Keratinocyte (primary cell): ENCODE measurements around the gene PSAPL1. TPM values are rescaled to one million over a fixed set of nuclear protein-coding genes. Genes with fewer than 3 reads are reported as not detected.
A peak's percentile ranks its signal among the peaks of the same experiment; 100 is the strongest.

Source experiments
- DNase-seq: peaks from one replicate; pipeline ENCODE4 v3.0.0-alpha.2; 2011; ENCODE audit warnings: low read depth, missing footprints, low spot score
- FAIRE-seq: peaks from 2 replicates; lab custom pipeline; 2011; peaks lifted over from hg19 to GRCh38; lab: Jason Lieb, UNC
- H2AFZ ChIP-seq: 2 replicates; pipeline ENCODE4 v1.6.0; 2012; ENCODE audit warnings: low read length, control low read depth, inconsistent platforms; ENCODE audit not compliant: control insufficient read depth
- H3K27ac ChIP-seq: 2 replicates; pipeline ENCODE4 v1.5.1; 2011; ENCODE audit warnings: low read length; ENCODE audit not compliant: control insufficient read depth, insufficient read depth
- H3K27me3 ChIP-seq: 3 replicates; pipeline ENCODE4 v1.6.0; 2011; ENCODE audit warnings: low read length; ENCODE audit not compliant: control insufficient read depth, insufficient read depth; ENCODE audit errors: extremely low read depth
- H3K36me3 ChIP-seq, 2 experiments: 2 replicates in 1 of 2; 3 replicates in 1 of 2; pipeline ENCODE4 v1.5.1; 2011; ENCODE audit warnings: low read length in 2 of 2, mild to moderate bottlenecking in 1 of 2; ENCODE audit not compliant: control insufficient read depth in 2 of 2, insufficient read depth in 2 of 2; ENCODE audit errors: extremely low read depth in 1 of 2
- H3K4me1 ChIP-seq: 3 replicates; pipeline ENCODE4 v1.5.1; 2011; ENCODE audit warnings: low read length; ENCODE audit not compliant: control insufficient read depth, insufficient read depth; ENCODE audit errors: extremely low read depth
- H3K4me2 ChIP-seq: 3 replicates; pipeline ENCODE4 v1.6.0; 2011; ENCODE audit warnings: low read depth, low read length; ENCODE audit not compliant: control insufficient read depth, insufficient read depth; ENCODE audit errors: extremely low read depth
- H3K4me3 ChIP-seq, 3 experiments: fragments of 200-600 bp in 1 of 3; sonication (generic) in 1 of 3; 2 replicates in 2 of 3; 3 replicates in 1 of 3; pipeline ENCODE4 v1.5.1; 2011 to 2016; ENCODE audit warnings: low read length in 3 of 3, mild to moderate bottlenecking in 3 of 3, control low read depth in 2 of 3, inconsistent platforms in 1 of 3, low read depth in 1 of 3, mixed read lengths in 1 of 3, mixed run types in 1 of 3, moderate library complexity in 1 of 3; ENCODE audit not compliant: control insufficient read depth in 2 of 3, insufficient read depth in 2 of 3; ENCODE audit errors: extremely low read depth in 1 of 3
- H3K79me2 ChIP-seq: 2 replicates; pipeline ENCODE4 v1.6.0; 2012; ENCODE audit warnings: low read length; ENCODE audit not compliant: control insufficient read depth, insufficient read depth
- H3K9ac ChIP-seq: 3 replicates; pipeline ENCODE4 v1.6.0; 2011; ENCODE audit warnings: low read length; ENCODE audit not compliant: control insufficient read depth, insufficient read depth; ENCODE audit errors: extremely low read depth
- H3K9me1 ChIP-seq: 3 replicates; pipeline ENCODE4 v1.6.0; 2011; ENCODE audit warnings: low read length; ENCODE audit not compliant: control insufficient read depth, insufficient read depth; ENCODE audit errors: extremely low read depth
- H3K9me3 ChIP-seq: 2 replicates; pipeline ENCODE4 v1.5.1; 2012; ENCODE audit warnings: low read depth, low read length; ENCODE audit not compliant: control insufficient read depth
- H4K20me1 ChIP-seq: 3 replicates; pipeline ENCODE4 v1.6.0; 2011; ENCODE audit warnings: low read length; ENCODE audit not compliant: control insufficient read depth, insufficient read depth; ENCODE audit errors: extremely low read depth
- EZH2 ChIP-seq: IDR thresholded peaks from one replicate; pipeline ENCODE4 v1.6.1; 2012; ENCODE audit warnings: inconsistent platforms, mild to moderate bottlenecking, low read length, moderate library complexity
- dilution Hi-C: fragments of 300-500 bp; cut with MboI; formaldehyde crosslinking; loops from one replicate; pipeline ENCODE4 v1.7.0; 2020; ENCODE audit warnings: low sequenced_read_pairs; ENCODE audit not compliant: extremely low pct_ligation_motif_present
- polyA plus RNA-seq, 5 experiments: library from polyadenylated mRNA; depleted of rRNA in 3 of 5; stranded (reverse) in 3 of 5; stranded (forward) in 1 of 5; unstranded in 1 of 5; fragments of >200 nt; gene quantifications; 1 replicate in 1 of 5; 2 replicates in 3 of 5; 3 replicates in 1 of 5; pipeline versions ENCODE4 v1.2.1 to v1.2.3, GENCODE V29; 2011 to 2012; ENCODE audit warnings: missing spikeins in 2 of 5, low read depth in 1 of 5, low replicate concordance in 1 of 5
- TF ChIP-seq, protein P1 (sequence below), 3 experiments: IDR thresholded peaks in 1 of 3; conservative IDR thresholded peaks in 1 of 3; optimal IDR thresholded peaks in 1 of 3; 2 replicates in 2 of 3; 3 replicates in 1 of 3; pipeline versions ENCODE3 to v1.5.1; 2011; ENCODE audit warnings: low read length in 3 of 3, mild to moderate bottlenecking in 3 of 3, moderate library complexity in 2 of 3, control low read depth in 1 of 3, inconsistent platforms in 1 of 3; ENCODE audit not compliant: insufficient read depth in 2 of 3; ENCODE audit errors: extremely low read depth in 1 of 3

The PSAPL1 gene
- polyA plus RNA-seq, 1 donor (not counting 4 experiments of a cell fraction or from before 2014, with no cell fraction given), result 0.03 TPM

DNA sequence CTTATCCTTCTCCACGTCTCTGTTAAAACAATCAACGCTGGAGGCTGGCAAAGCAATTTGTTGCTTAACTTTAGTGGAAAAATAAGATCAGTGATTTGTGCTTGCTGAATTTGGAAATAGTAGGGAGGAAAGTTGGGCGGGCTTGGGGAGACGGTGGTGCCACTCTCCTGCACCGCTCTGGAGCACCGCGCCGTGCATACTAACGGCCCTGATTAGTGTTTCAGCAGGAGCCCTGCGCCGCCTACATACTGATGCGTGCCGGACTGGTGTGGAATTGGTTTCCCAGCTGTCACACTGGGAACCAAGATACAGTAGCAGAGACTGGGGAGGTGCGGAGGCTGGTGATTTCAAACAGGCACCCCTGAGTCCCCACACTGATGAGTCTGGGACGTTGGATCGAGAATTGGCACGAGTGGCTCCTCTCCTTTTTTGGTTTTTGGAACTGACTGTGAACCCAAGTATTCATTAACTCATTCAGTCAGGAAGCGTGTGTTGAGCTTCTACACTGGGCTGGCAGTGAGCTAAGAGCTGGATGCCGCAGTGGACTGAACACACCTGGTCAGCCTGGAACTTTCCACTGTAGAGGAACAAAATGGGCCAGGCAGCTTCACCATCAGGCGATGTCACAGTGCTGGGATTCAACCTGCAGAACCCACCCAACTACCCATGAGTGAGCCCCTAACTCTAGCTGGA, 29.0 kb upstream of the PSAPL1 start:
- Histone ChIP-seq H3K4me2 (no peak overlapping the region), H3K9ac (no peak overlapping the region), H3K27ac (no peak overlapping the region), H3K27me3 (no peaks in the 10 kb centered on the region), H3K4me3 (no peak overlapping the region), H3K4me1 (no peaks in the 10 kb centered on the region), H3K9me3 (peaks cover 3% of the 10 kb centered on the region), H3K79me2 (no peaks in the 10 kb centered on the region), H2AFZ (no peak overlapping the region), H4K20me1 (no peaks in the 10 kb centered on the region), H3K36me3 (no peaks in the 10 kb centered on the region), H3K9me1 (no peaks in the 10 kb centered on the region)
- dilution Hi-C loops, result no loop called here
- DNase-seq (no peak), FAIRE-seq (no peak)
- no peak for TF ChIP-seq EZH2
- TF ChIP-seq, protein P1, sequence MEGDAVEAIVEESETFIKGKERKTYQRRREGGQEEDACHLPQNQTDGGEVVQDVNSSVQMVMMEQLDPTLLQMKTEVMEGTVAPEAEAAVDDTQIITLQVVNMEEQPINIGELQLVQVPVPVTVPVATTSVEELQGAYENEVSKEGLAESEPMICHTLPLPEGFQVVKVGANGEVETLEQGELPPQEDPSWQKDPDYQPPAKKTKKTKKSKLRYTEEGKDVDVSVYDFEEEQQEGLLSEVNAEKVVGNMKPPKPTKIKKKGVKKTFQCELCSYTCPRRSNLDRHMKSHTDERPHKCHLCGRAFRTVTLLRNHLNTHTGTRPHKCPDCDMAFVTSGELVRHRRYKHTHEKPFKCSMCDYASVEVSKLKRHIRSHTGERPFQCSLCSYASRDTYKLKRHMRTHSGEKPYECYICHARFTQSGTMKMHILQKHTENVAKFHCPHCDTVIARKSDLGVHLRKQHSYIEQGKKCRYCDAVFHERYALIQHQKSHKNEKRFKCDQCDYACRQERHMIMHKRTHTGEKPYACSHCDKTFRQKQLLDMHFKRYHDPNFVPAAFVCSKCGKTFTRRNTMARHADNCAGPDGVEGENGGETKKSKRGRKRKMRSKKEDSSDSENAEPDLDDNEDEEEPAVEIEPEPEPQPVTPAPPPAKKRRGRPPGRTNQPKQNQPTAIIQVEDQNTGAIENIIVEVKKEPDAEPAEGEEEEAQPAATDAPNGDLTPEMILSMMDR (optimal IDR thresholded peaks at IDR 0.05 in 1 of 3, IDR thresholded peaks at IDR 0.05 in 1 of 3, conservative IDR thresholded peaks at IDR 0.05 in 1 of 3; ENCODE audit: extremely low read depth in 1 of 3, insufficient read depth in 2 of 3, low read length in 3 of 3), result no peak

DNA sequence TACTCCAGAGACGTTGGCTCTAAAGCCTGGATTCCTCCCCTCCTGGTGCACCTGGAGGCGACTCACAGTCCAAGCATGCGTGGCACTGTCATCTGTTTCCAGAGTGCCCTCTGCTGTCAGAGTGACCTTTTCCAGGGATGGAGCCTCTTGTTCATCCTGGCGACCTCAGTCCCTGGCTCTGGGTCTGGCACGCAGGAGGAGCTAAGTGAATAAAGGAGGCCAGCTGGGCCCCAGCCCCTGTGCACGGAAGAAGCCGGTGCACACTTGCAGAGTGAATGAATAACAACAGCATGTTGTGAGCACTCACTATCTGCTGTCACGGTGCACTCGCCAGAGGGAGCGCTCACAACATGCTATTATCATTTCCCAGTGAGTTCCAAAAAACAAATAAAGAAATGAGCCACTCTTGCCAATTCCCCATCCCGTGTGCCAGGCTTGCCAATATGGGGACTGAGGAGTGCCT, 27.8 kb upstream of the PSAPL1 start:
- H3K9me3 ChIP-seq, result peaks cover 3% of the 10 kb centered on the region
- H3K4me1 ChIP-seq, result no peaks in the 10 kb centered on the region
- H3K4me3 ChIP-seq, result no peak overlapping the region
- no peak overlapping the region for H2AFZ ChIP-seq
- no peak overlapping the region for H3K27ac ChIP-seq
- no peaks in the 10 kb centered on the region for H3K27me3 ChIP-seq
- H3K9ac ChIP-seq, result no peak overlapping the region
- no peaks in the 10 kb centered on the region for H4K20me1 ChIP-seq
- no peaks in the 10 kb centered on the region for H3K79me2 ChIP-seq
- no peaks in the 10 kb centered on the region for H3K9me1 ChIP-seq
- TF ChIP-seq, protein P1 (optimal IDR thresholded peaks at IDR 0.05 in 1 of 3, IDR thresholded peaks at IDR 0.05 in 1 of 3, conservative IDR thresholded peaks at IDR 0.05 in 1 of 3; ENCODE audit: extremely low read depth in 1 of 3, insufficient read depth in 2 of 3, low read length in 3 of 3), result peak; percentile 50 to 70 (median 53)
- no peak for TF ChIP-seq EZH2
- FAIRE-seq (peak; percentile 60), DNase-seq (peak; percentile 23)
- dilution Hi-C loops, result no loop called here
- no peaks in the 10 kb centered on the region for H3K36me3 ChIP-seq
- H3K4me2 ChIP-seq, result no peak overlapping the region
